Neural cell (in vitro differentiated cells): Measurements from ENCODE around the gene AEBP1. TPM values are rescaled to one million over a fixed set of nuclear protein-coding genes. Genes with fewer than 3 reads are reported as not detected.
A peak's percentile ranks its signal among the peaks of the same experiment; 100 is the strongest.

Experiments used
- H2AFZ ChIP-seq: fragments of 200-600, 300-800 bp; sonication (generic), shearing (Covaris generic); 2 replicates; pipeline ENCODE4 v1.6.0; 2014; ENCODE audit warnings: low read depth, mild to moderate bottlenecking, antibody characterized with exemption, low read length, moderate library complexity
- H3F3A ChIP-seq: fragments of 200-600 bp; shearing (Covaris generic); 2 replicates; pipeline ENCODE4 v1.6.1; 2016; ENCODE audit warnings: mild to moderate bottlenecking, moderate library complexity, mixed read lengths, antibody characterized with exemption, low read length; ENCODE audit not compliant: insufficient read depth, poor library complexity, severe bottlenecking
- H3K27ac ChIP-seq: fragments of 200-600, 300-800 bp; sonication (generic), shearing (Covaris generic); 2 replicates; pipeline ENCODE4 v1.5.1; 2014; ENCODE audit warnings: mild to moderate bottlenecking, low read length, moderate library complexity
- H3K27me3 ChIP-seq: fragments of 300-800, 200-600 bp; sonication (generic), shearing (Covaris generic); 2 replicates; pipeline ENCODE4 v1.6.0; 2014; ENCODE audit warnings: mild to moderate bottlenecking, low read depth, low read length, moderate library complexity; ENCODE audit not compliant: insufficient read depth
- H3K36me3 ChIP-seq: fragments of 300-800, 200-600 bp; sonication (generic), shearing (Covaris generic); 2 replicates; pipeline ENCODE4 v1.5.1; 2014; ENCODE audit warnings: mild to moderate bottlenecking, antibody characterized with exemption, low read length, moderate library complexity; ENCODE audit not compliant: insufficient read depth
- H3K4me2 ChIP-seq: fragments of 300-800, 200-600 bp; sonication (generic), shearing (Covaris generic); 2 replicates; pipeline ENCODE4 v1.6.0; 2014; ENCODE audit warnings: mild to moderate bottlenecking, low read length
- H3K4me3 ChIP-seq: fragments of 300-800, 200-600 bp; sonication (generic), shearing (Covaris generic); 2 replicates; pipeline ENCODE4 v1.5.1; 2014; ENCODE audit warnings: mild to moderate bottlenecking, low read length, moderate library complexity
- H3K79me2 ChIP-seq: fragments of 200-600 bp; shearing (Covaris generic); replicated peaks from 2 replicates; pipeline ENCODE4 v1.6.0; 2014; ENCODE audit warnings: mild to moderate bottlenecking, low read length, moderate library complexity; ENCODE audit not compliant: insufficient read depth
- H3K9ac ChIP-seq: fragments of 300-800, 200-600 bp; sonication (generic), shearing (Covaris generic); 2 replicates; pipeline ENCODE4 v1.6.1; 2016; ENCODE audit warnings: mild to moderate bottlenecking, low read length, mixed read lengths
- H3K9me2 ChIP-seq: fragments of 200-600 bp; shearing (Covaris generic); 2 replicates; pipeline ENCODE4 v1.6.1; 2016; ENCODE audit warnings: mild to moderate bottlenecking, low read length, mixed read lengths; ENCODE audit not compliant: insufficient read depth
- H3K9me3 ChIP-seq: fragments of 200-600, 300-800 bp; sonication (generic), shearing (Covaris generic); 2 replicates; pipeline ENCODE4 v1.6.1; 2016; ENCODE audit warnings: mild to moderate bottlenecking, mixed run types, low read length, moderate library complexity, mixed read lengths
- H4K20me1 ChIP-seq: fragments of 200-600 bp; shearing (Covaris generic); 2 replicates; pipeline ENCODE4 v1.6.1; 2016; ENCODE audit warnings: mild to moderate bottlenecking, mixed run types; ENCODE audit not compliant: insufficient read depth
- EP300 ChIP-seq: fragments of 450-650 bp; conservative IDR thresholded peaks from 2 replicates; pipeline ENCODE4 v1.6.1; 2014; ENCODE audit warnings: antibody characterized with exemption, mild to moderate bottlenecking, moderate library complexity; ENCODE audit not compliant: poor library complexity, severe bottlenecking
- EZH2 ChIP-seq: fragments of 200-600, 300-800 bp; shearing (Covaris generic), sonication (generic); IDR thresholded peaks from 2 replicates; pipeline ENCODE4 v1.6.1; 2014; ENCODE audit warnings: antibody characterized with exemption, low read length, borderline replicate concordance, mild to moderate bottlenecking; ENCODE audit not compliant: insufficient read depth, poor library complexity, severe bottlenecking
- MXI1 ChIP-seq: fragments of 450-650 bp; conservative IDR thresholded peaks from 2 replicates; pipeline ENCODE4 v1.6.1; 2014; ENCODE audit warnings: antibody characterized with exemption, mild to moderate bottlenecking; ENCODE audit not compliant: poor library complexity, severe bottlenecking
- POLR2AphosphoS5 ChIP-seq: IDR thresholded peaks from 2 replicates; pipeline ENCODE4 v1.6.1; 2012
- RAD21 ChIP-seq: fragments of 450-650 bp; conservative IDR thresholded peaks from 2 replicates; pipeline ENCODE4 v1.6.1; 2014; ENCODE audit warnings: antibody characterized with exemption, mild to moderate bottlenecking, moderate library complexity
- SMC3 ChIP-seq: fragments of 450-650 bp; conservative IDR thresholded peaks from 2 replicates; pipeline ENCODE4 v1.6.1; 2014; ENCODE audit warnings: antibody characterized with exemption, mild to moderate bottlenecking, moderate library complexity; ENCODE audit not compliant: poor library complexity
- TAF1 ChIP-seq: IDR thresholded peaks from 2 replicates; pipeline ENCODE4 v1.6.1; 2012; ENCODE audit warnings: low read depth
- polyA plus RNA-seq: library from polyadenylated mRNA; depleted of rRNA; stranded (reverse); fragments of >200 nt; gene quantifications from 2 replicates; pipeline ENCODE4 v1.2.3, GENCODE V29; 2014
- TF ChIP-seq, protein P1 (sequence below): fragments of 450-650 bp; IDR thresholded peaks from 2 replicates; pipeline ENCODE4 v1.5.1; 2014; ENCODE audit warnings: antibody characterized with exemption, mild to moderate bottlenecking, moderate library complexity; ENCODE audit not compliant: poor library complexity, severe bottlenecking
- TF ChIP-seq, protein P2 (sequence below): IDR thresholded peaks from 2 replicates; pipeline ENCODE4 v1.6.1; 2012; ENCODE audit warnings: borderline replicate concordance

The AEBP1 gene
- polyA plus RNA-seq, 1 donor from 2014 or later, result 0.30 TPM

DNA sequence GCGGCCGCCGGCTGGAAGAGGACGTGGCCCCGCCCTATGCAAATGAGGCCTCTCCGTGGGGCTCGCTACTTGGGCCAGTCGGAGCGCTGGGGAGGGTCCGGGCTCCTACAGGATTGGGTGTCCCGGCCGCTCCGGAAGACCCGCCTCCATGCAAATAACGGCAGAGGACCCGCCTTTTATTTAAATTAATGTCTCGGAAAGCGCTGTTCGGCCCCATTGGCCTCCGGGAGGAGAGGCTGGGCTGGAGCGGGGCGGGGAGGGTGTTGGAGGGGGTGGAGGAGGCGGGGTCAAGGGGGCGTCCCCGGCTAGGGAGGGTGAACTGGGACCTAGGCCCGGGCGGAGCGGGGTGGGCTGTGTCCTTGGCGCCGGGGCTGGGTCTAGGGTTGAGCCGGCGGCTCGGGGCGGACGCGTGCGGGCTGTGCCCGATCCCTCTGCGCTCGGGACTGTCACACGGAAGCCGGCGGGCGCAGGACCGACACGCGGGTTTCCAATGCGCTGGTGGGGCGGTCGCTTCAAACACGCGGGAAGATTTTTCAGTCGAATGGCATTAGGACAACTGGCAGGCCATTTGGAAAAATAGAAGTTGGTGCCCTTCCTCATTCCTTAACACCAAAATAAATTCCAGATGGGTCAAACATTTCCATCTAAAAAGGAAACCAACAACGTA lies 21.5 kb upstream of the AEBP1 start:
- Histone ChIP-seq H3K9me2 (no peaks in the 10 kb centered on the region), H4K20me1 (no peaks in the 10 kb centered on the region)

DNA sequence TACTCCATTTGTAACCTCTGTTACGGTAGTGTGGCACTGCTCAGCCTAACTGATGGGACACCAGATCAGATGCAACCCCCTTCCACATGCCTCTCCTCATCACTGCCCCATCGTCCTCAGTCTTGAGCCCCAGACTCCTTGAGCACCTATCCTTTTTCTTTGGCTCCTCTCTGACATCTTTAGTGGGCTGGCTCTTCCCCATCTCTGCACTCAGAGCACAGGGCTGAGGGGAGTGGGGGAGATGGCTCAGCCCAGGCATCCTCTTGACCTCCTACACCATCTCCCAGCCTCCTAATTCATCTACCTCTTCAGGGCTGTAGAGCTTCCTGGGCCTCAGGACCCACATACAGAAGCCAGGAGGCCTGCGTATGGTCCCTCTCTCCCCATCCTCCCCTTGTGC lies 20.3 kb upstream of the AEBP1 start:
- peaks cover 3% of the 10 kb centered on the region for H3K79me2 ChIP-seq
- H3K4me2 ChIP-seq, result no peak overlapping the region
- no peaks in the 10 kb centered on the region for H3K9me3 ChIP-seq
- H3K9me2 ChIP-seq, result no peaks in the 10 kb centered on the region
- H4K20me1 ChIP-seq, result no peaks in the 10 kb centered on the region
- no peaks in the 10 kb centered on the region for H3K27me3 ChIP-seq
- TF ChIP-seq, protein P1, sequence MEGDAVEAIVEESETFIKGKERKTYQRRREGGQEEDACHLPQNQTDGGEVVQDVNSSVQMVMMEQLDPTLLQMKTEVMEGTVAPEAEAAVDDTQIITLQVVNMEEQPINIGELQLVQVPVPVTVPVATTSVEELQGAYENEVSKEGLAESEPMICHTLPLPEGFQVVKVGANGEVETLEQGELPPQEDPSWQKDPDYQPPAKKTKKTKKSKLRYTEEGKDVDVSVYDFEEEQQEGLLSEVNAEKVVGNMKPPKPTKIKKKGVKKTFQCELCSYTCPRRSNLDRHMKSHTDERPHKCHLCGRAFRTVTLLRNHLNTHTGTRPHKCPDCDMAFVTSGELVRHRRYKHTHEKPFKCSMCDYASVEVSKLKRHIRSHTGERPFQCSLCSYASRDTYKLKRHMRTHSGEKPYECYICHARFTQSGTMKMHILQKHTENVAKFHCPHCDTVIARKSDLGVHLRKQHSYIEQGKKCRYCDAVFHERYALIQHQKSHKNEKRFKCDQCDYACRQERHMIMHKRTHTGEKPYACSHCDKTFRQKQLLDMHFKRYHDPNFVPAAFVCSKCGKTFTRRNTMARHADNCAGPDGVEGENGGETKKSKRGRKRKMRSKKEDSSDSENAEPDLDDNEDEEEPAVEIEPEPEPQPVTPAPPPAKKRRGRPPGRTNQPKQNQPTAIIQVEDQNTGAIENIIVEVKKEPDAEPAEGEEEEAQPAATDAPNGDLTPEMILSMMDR, result no peak
- TF ChIP-seq EP300 (no peak), RAD21 (no peak), EZH2 (no peak), POLR2AphosphoS5 (no peak), SMC3 (no peak), TAF1 (no peak), MXI1 (no peak)
- TF ChIP-seq, protein P2, sequence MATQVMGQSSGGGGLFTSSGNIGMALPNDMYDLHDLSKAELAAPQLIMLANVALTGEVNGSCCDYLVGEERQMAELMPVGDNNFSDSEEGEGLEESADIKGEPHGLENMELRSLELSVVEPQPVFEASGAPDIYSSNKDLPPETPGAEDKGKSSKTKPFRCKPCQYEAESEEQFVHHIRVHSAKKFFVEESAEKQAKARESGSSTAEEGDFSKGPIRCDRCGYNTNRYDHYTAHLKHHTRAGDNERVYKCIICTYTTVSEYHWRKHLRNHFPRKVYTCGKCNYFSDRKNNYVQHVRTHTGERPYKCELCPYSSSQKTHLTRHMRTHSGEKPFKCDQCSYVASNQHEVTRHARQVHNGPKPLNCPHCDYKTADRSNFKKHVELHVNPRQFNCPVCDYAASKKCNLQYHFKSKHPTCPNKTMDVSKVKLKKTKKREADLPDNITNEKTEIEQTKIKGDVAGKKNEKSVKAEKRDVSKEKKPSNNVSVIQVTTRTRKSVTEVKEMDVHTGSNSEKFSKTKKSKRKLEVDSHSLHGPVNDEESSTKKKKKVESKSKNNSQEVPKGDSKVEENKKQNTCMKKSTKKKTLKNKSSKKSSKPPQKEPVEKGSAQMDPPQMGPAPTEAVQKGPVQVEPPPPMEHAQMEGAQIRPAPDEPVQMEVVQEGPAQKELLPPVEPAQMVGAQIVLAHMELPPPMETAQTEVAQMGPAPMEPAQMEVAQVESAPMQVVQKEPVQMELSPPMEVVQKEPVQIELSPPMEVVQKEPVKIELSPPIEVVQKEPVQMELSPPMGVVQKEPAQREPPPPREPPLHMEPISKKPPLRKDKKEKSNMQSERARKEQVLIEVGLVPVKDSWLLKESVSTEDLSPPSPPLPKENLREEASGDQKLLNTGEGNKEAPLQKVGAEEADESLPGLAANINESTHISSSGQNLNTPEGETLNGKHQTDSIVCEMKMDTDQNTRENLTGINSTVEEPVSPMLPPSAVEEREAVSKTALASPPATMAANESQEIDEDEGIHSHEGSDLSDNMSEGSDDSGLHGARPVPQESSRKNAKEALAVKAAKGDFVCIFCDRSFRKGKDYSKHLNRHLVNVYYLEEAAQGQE, result no peak
- H3K36me3 ChIP-seq, result no peaks in the 10 kb centered on the region
- no peak overlapping the region for H3K9ac ChIP-seq
- no peak overlapping the region for H3K27ac ChIP-seq
- no peak overlapping the region for H2AFZ ChIP-seq
- H3F3A ChIP-seq, result no peaks in the 10 kb centered on the region
- H3K4me3 ChIP-seq, result no peak overlapping the region

More for the DNA sequence above, 21.5 kb upstream of the AEBP1 start:
- H3K9ac ChIP-seq, result peak overlapping the region; percentile 60
- H3F3A ChIP-seq, result no peaks in the 10 kb centered on the region
- peak overlapping the region; percentile 60 for H3K4me2 ChIP-seq
- TF ChIP-seq MXI1, result peak; percentile 60
- TF ChIP-seq SMC3, result no peak
- TF ChIP-seq RAD21, result no peak
- no peaks in the 10 kb centered on the region for H3K36me3 ChIP-seq
- peak overlapping the region; percentile 97 for H3K4me3 ChIP-seq
- H3K27me3 ChIP-seq, result no peaks in the 10 kb centered on the region
- peak overlapping the region; percentile 42 for H3K27ac ChIP-seq
- H3K79me2 ChIP-seq, result peaks cover 3% of the 10 kb centered on the region
- peak overlapping the region; percentile 51 for H2AFZ ChIP-seq
- H3K9me3 ChIP-seq, result no peaks in the 10 kb centered on the region
